ENCODE measurements around the gene MACF1. TPM values are rescaled to one million over a fixed set of nuclear protein-coding genes. Genes with fewer than 3 reads are reported as not detected.
A peak's percentile ranks its signal among the peaks of the same experiment; 100 is the strongest.

Gene MACF1
- polyA plus RNA-seq, 6 donors from 2014 or later, result 9.1 to 96.3 (median 29.5) TPM

GRCh38 chr1:39236971-39237370 is 32.5 kb downstream of the MACF1 start:
- H3K4me3 Mint-ChIP-seq, result peak overlapping the region in 1 of 8 donors; percentile 30
- no peaks in the 10 kb centered on the region for H3K27me3 Mint-ChIP-seq
- H3K9me3 Mint-ChIP-seq, result no peaks in the 10 kb centered on the region
- no peak for DNase-seq
- H3K27ac Mint-ChIP-seq, result peak overlapping the region in 4 of 6 donors; percentile 8 to 70 (median 22)
- peaks cover 15 to 65% (median 31%) of the 10 kb centered on the region in 3 donors for H3K4me1 Mint-ChIP-seq
- H3K36me3 Mint-ChIP-seq, result peaks cover 20 to 21% of the 10 kb centered on the region in 2 donors
- no peak for ATAC-seq (ENCODE audit: low read depth in 2 of 2)

GRCh38 chr1:39238476-39238875 is 34.0 kb downstream of the MACF1 start:
- H3K27ac Mint-ChIP-seq, result peak overlapping the region in 4 of 6 donors; percentile 52 to 72 (median 54)
- no peak for ATAC-seq (ENCODE audit: low read depth in 2 of 2)
- H3K27me3 Mint-ChIP-seq, result no peaks in the 10 kb centered on the region
- no peak overlapping the region for H3K4me3 Mint-ChIP-seq
- no peaks in the 10 kb centered on the region for H3K9me3 Mint-ChIP-seq
- DNase-seq, result no peak
- H3K4me1 Mint-ChIP-seq, result peaks cover 10 to 69% (median 31%) of the 10 kb centered on the region in 3 donors
- peaks cover 14 to 15% of the 10 kb centered on the region in 2 donors for H3K36me3 Mint-ChIP-seq

- H3K9me3 Mint-ChIP-seq, result no peaks in the 10 kb centered on the region
- no peak for DNase-seq
- H3K4me1 Mint-ChIP-seq, result peaks cover 10 to 75% (median 34%) of the 10 kb centered on the region in 3 donors
- no peaks in the 10 kb centered on the region for H3K27me3 Mint-ChIP-seq
- peaks cover 14 to 15% of the 10 kb centered on the region in 2 donors for H3K36me3 Mint-ChIP-seq
- peak overlapping the region in 4 of 6 donors; percentile 6 to 67 (median 52) for H3K27ac Mint-ChIP-seq
- ATAC-seq (ENCODE audit: low read depth in 2 of 2), result no peak
- no peak overlapping the region for H3K4me3 Mint-ChIP-seq
Measured at GRCh38 chr1:39239968-39240367, 35.5 kb downstream of the MACF1 start.

- Mint-ChIP-seq H3K36me3 (peaks cover 7% of the 10 kb centered on the region in 2 donors), H3K4me1 (peaks cover 20 to 58% (median 28%) of the 10 kb centered on the region in 3 donors), H3K27ac (peak overlapping the region in 3 of 6 donors; percentile 19 to 84 (median 39)), H3K4me3 (no peak overlapping the region), H3K9me3 (no peaks in the 10 kb centered on the region), H3K27me3 (no peaks in the 10 kb centered on the region)
- no peak for ATAC-seq (ENCODE audit: low read depth in 2 of 2)
- no peak for DNase-seq
Measured at GRCh38 chr1:39243302-39243701, 38.8 kb downstream of the MACF1 start.

GRCh38 chr1:39250460-39251240 is 46.2 kb downstream of the MACF1 start:
- no peak for ATAC-seq (ENCODE audit: low read depth in 2 of 2)
- Mint-ChIP-seq H3K4me3 (no peak overlapping the region), H3K36me3 (peaks cover 5 to 16% of the 10 kb centered on the region in 2 donors), H3K4me1 (peaks cover 7 to 23% (median 17%) of the 10 kb centered on the region in 3 donors), H3K9me3 (no peaks in the 10 kb centered on the region), H3K27ac (peak overlapping the region in 2 of 6 donors; percentile 49 to 86), H3K27me3 (no peaks in the 10 kb centered on the region)
- DNase-seq, result no peak

GRCh38 chr1:39255222-39255621 is 50.7 kb downstream of the MACF1 start:
- Mint-ChIP-seq H3K27me3 (no peaks in the 10 kb centered on the region), H3K4me3 (no peak overlapping the region), H3K9me3 (no peaks in the 10 kb centered on the region)

GRCh38 chr1:39258146-39258924 is 53.8 kb downstream of the MACF1 start:
- H3K27me3 Mint-ChIP-seq, result no peaks in the 10 kb centered on the region
- H3K27ac Mint-ChIP-seq, result peak overlapping the region in 5 of 6 donors; percentile 3 to 59 (median 43)
- DNase-seq (peak; percentile 48), ATAC-seq (ENCODE audit: low read depth in 2 of 2) (peak; percentile 34 to 59)
- no peak overlapping the region for H3K4me3 Mint-ChIP-seq
- peaks cover 13 to 42% (median 37%) of the 10 kb centered on the region in 3 donors for H3K4me1 Mint-ChIP-seq
- no peaks in the 10 kb centered on the region for H3K36me3 Mint-ChIP-seq
- H3K9me3 Mint-ChIP-seq, result no peaks in the 10 kb centered on the region

More at GRCh38 chr1:39255222-39255621, 50.7 kb downstream of the MACF1 start:
- H3K27ac Mint-ChIP-seq, result no peak overlapping the region
- peaks cover 3 to 19% (median 10%) of the 10 kb centered on the region in 3 donors for H3K4me1 Mint-ChIP-seq
- ATAC-seq (ENCODE audit: low read depth in 2 of 2) (no peak), DNase-seq (no peak)
- peaks cover 1 to 5% of the 10 kb centered on the region in 2 donors for H3K36me3 Mint-ChIP-seq

GRCh38 chr1:39258925-39259244 is 54.4 kb downstream of the MACF1 start:
- DNase-seq (no peak), ATAC-seq (ENCODE audit: low read depth in 2 of 2) (no peak)
- no peaks in the 10 kb centered on the region for H3K36me3 Mint-ChIP-seq
- no peaks in the 10 kb centered on the region for H3K27me3 Mint-ChIP-seq
- no peaks in the 10 kb centered on the region for H3K9me3 Mint-ChIP-seq
- peak overlapping the region in 4 of 6 donors; percentile 18 to 43 (median 28) for H3K27ac Mint-ChIP-seq
- H3K4me1 Mint-ChIP-seq, result peaks cover 13 to 44% (median 41%) of the 10 kb centered on the region in 3 donors
- no peak overlapping the region for H3K4me3 Mint-ChIP-seq

GRCh38 chr1:39261712-39262221 is 57.3 kb downstream of the MACF1 start:
- ATAC-seq (ENCODE audit: low read depth in 2 of 2) (no peak), DNase-seq (no peak)
- Mint-ChIP-seq H3K4me1 (peaks cover 19 to 52% (median 46%) of the 10 kb centered on the region in 3 donors), H3K27ac (peak overlapping the region in 1 of 6 donors; percentile 25), H3K9me3 (no peaks in the 10 kb centered on the region), H3K4me3 (no peak overlapping the region), H3K27me3 (no peaks in the 10 kb centered on the region), H3K36me3 (no peaks in the 10 kb centered on the region)

GRCh38 chr1:39262802-39263201 is 58.3 kb downstream of the MACF1 start:
- peaks cover 20 to 53% (median 47%) of the 10 kb centered on the region in 3 donors for H3K4me1 Mint-ChIP-seq

GRCh38 chr1:39266269-39266668 is 61.8 kb downstream of the MACF1 start:
- Mint-ChIP-seq H3K36me3 (no peaks in the 10 kb centered on the region), H3K27ac (peak overlapping the region in 4 of 6 donors; percentile 23 to 56 (median 38)), H3K27me3 (no peaks in the 10 kb centered on the region), H3K4me3 (no peak overlapping the region), H3K9me3 (no peaks in the 10 kb centered on the region), H3K4me1 (peaks cover 55 to 65% (median 60%) of the 10 kb centered on the region in 3 donors)
- no peak for DNase-seq
- ATAC-seq (ENCODE audit: low read depth in 2 of 2), result no peak

More at GRCh38 chr1:39262802-39263201, 58.3 kb downstream of the MACF1 start:
- ATAC-seq (ENCODE audit: low read depth in 2 of 2) (no peak), DNase-seq (no peak)
- no peak overlapping the region for H3K27ac Mint-ChIP-seq
- H3K27me3 Mint-ChIP-seq, result no peaks in the 10 kb centered on the region
- H3K9me3 Mint-ChIP-seq, result no peaks in the 10 kb centered on the region
- peak overlapping the region in 1 of 8 donors; percentile 47 for H3K4me3 Mint-ChIP-seq
- no peaks in the 10 kb centered on the region for H3K36me3 Mint-ChIP-seq

- no peaks in the 10 kb centered on the region for H3K36me3 Mint-ChIP-seq
- no peak for ATAC-seq (ENCODE audit: low read depth in 2 of 2)
- H3K27me3 Mint-ChIP-seq, result no peaks in the 10 kb centered on the region
- peak overlapping the region in 1 of 6 donors; percentile 32 for H3K27ac Mint-ChIP-seq
- peak overlapping the region in 1 of 8 donors; percentile 44 for H3K4me3 Mint-ChIP-seq
- no peak for DNase-seq
- peaks cover 58 to 65% (median 60%) of the 10 kb centered on the region in 3 donors for H3K4me1 Mint-ChIP-seq
- H3K9me3 Mint-ChIP-seq, result no peaks in the 10 kb centered on the region
Measured at GRCh38 chr1:39266792-39267191, 62.3 kb downstream of the MACF1 start.

GRCh38 chr1:39268112-39268581 is 63.7 kb downstream of the MACF1 start:
- DNase-seq (peak; percentile 21), ATAC-seq (ENCODE audit: low read depth in 2 of 2) (no peak)
- H3K9me3 Mint-ChIP-seq, result no peaks in the 10 kb centered on the region
- H3K27me3 Mint-ChIP-seq, result no peaks in the 10 kb centered on the region
- H3K4me3 Mint-ChIP-seq, result peak overlapping the region; percentile 71 to 91 (median 84)
- H3K27ac Mint-ChIP-seq, result peak overlapping the region; percentile 65 to 97 (median 96)
- peaks cover 61 to 65% (median 64%) of the 10 kb centered on the region in 3 donors for H3K4me1 Mint-ChIP-seq
- H3K36me3 Mint-ChIP-seq, result no peaks in the 10 kb centered on the region
